GM12874 (cell line): ENCODE results near the gene HOXB4.

ENCODE experiments used
- CTCF ChIP-seq: IDR thresholded peaks from 2 replicates; pipeline ENCODE4 v1.5.1; 2011; ENCODE audit warnings: low read depth, mild to moderate bottlenecking, control low read depth, low read length, moderate library complexity; ENCODE audit not compliant: insufficient read depth

The HOXB4 gene

GRCh38 chr17:48601207-48601538 lies 23.0 kb upstream of the HOXB4 start:
- no peak for TF ChIP-seq CTCF

DNA sequence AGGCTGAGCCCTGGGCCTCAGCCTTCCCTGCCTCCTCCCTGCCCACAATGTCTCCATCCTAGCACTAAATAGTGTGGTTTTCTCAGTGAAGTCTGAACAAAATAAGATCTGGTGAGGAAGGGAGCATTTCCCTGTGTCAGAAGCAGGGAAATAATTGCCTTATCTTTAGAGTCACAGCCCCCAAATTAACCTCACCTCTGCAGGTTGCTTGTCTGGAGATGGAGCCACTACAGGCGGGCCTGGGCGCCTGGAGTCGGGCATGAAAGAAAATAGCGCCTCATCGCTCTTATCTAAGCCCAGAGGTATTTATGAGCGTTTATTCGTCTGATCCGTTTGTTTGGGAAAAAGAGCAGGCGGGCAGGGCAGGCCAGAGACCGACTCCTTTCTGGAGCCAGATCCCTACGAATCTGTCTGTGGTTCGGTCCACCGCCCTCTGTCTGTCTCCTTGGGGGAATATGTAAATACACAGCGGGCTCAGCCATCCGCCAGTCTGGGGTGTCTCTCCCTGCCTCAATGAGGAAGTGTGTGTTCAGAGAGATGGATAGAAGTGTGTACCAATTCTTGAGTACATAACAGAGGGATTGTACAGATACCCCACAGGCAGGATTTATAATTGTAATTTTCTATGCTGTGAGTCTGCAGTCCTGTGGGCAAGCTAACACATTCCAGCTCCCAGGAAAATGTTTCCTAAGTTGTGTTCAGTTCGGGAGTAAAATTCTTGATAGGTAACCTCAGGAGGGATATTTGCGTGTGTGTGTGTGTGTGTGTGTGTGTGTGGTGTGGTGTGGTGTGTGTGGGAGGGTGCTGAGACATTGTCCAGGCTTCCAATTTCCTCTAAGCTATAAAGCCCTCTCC lies 22.3 kb upstream of the HOXB4 start:
- TF ChIP-seq CTCF, result no peak

GRCh38 chr17:48599354-48599753 lies 21.2 kb upstream of the HOXB4 start:
- no peak for TF ChIP-seq CTCF

- TF ChIP-seq CTCF, result no peak
Measured at GRCh38 chr17:48598736-48599135, 20.6 kb upstream of the HOXB4 start.

- no peak for TF ChIP-seq CTCF
Measured at GRCh38 chr17:48597778-48598631, 19.9 kb upstream of the HOXB4 start.

DNA sequence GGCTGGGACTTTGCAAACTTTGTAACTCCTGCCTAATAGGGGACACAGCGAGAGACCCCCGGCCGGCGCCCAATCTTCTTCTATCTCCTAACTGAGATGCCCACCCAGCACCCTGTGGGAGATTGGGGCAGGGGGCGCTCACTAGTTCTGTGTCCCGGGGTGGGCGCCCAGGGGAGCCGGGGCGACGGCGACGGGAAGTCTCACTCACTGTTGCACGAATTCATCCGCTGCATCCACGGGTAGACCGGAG lies 19.3 kb upstream of the HOXB4 start:
- TF ChIP-seq CTCF, result no peak

GRCh38 chr17:48596735-48597527 lies 18.8 kb upstream of the HOXB4 start:
- TF ChIP-seq CTCF, result no peak
